Transverse colon (tissue), 4 donors: ENCODE data around the gene DPH1. TPM values are rescaled to one million over a fixed set of nuclear protein-coding genes. Genes with fewer than 3 reads are reported as not detected.

ENCODE experiments used
- DNase-seq: peaks from one replicate; pipeline ENCODE4 v3.0.0-alpha.2; 2019
- H3K27ac ChIP-seq, 4 donors: fragments of 200-600 bp; sonication (generic); 2 replicates each; pipeline ENCODE4 v1.5.1; 2016 to 2018; ENCODE audit warnings: inconsistent platforms in 4 of 4
- H3K27me3 ChIP-seq: fragments of 200-600 bp; sonication (generic); 2 replicates; pipeline ENCODE4 v1.5.1; 2017; ENCODE audit warnings: inconsistent platforms
- H3K36me3 ChIP-seq, 4 donors: fragments of 200-600 bp; sonication (generic); 2 replicates each; pipeline ENCODE4 v1.5.1; 2017 to 2019; ENCODE audit warnings: inconsistent platforms in 4 of 4
- H3K4me1 ChIP-seq, 4 donors: fragments of 200-600 bp; sonication (generic); 2 replicates each; pipeline ENCODE4 v1.5.1; 2017 to 2020; ENCODE audit warnings: inconsistent platforms in 4 of 4
- H3K4me3 ChIP-seq, 4 donors: fragments of 200-600 bp; sonication (generic); 1 replicate in 1 of 4; 2 replicates in 3 of 4; pipeline versions ENCODE4 v1.5.1 to v1.6.1; 2017 to 2019; ENCODE audit warnings: inconsistent platforms in 4 of 4
- H3K9me3 ChIP-seq, 2 donors: fragments of 200-600 bp; sonication (generic); 2 replicates each; pipeline ENCODE4 v1.5.1; 2017 to 2019; ENCODE audit warnings: inconsistent platforms in 2 of 2
- EP300 ChIP-seq: sonication (generic); formaldehyde crosslinking; IDR thresholded peaks from one replicate; pipeline ENCODE4 v1.6.1; 2017; ENCODE audit warnings: antibody characterized with exemption, low read depth
- POLR2A ChIP-seq: fragments of 450-650 bp; IDR thresholded peaks from one replicate; pipeline ENCODE4 v1.6.1; 2016; ENCODE audit warnings: antibody characterized with exemption, mild to moderate bottlenecking, moderate library complexity
- POLR2AphosphoS5 ChIP-seq, 3 donors: sonication (generic); formaldehyde crosslinking; IDR thresholded peaks; one replicate each; pipeline ENCODE4 v1.6.1; 2016; ENCODE audit warnings: antibody characterized with exemption in 3 of 3
- WGBS, 2 donors: methylation state at CpG; one replicate each; pipeline ENCODE4 v1.1.5; 2018; ENCODE audit warnings: low coverage in 1 of 2; 5-methylcytosine and 5-hydroxymethylcytosine counted together
- in situ Hi-C, 4 donors: fragments of 200-750 bp; cut with MboI; loops; one replicate each; pipeline versions ENCODE4 v1.15.0 to v1.15.1; 2017; ENCODE audit warnings: low sequenced_read_pairs in 3 of 4, low pct_ligation_motif_present in 1 of 4, low pct_unique_long_range_greater_than_20kb in 1 of 4
- intact Hi-C: fragments of 100-400 bp; cut with DNase I; formaldehyde crosslinking; loops from one replicate; pipeline ENCODE4 v1.15.1; 2023; ENCODE audit warnings: low total_unique reads
- total RNA-seq, 4 donors: library from RNA; depleted of rRNA; stranded (reverse); fragments of >200 nt; gene quantifications; one replicate each; pipeline ENCODE4 v1.1.0, GENCODE V29; 2016
- TF ChIP-seq, protein P1 (sequence below), 5 experiments: fragments of 200-600 bp in 3 of 5; fragments of 450-650 bp in 2 of 5; sonication (generic) in 3 of 5; IDR thresholded peaks; 1 replicate in 2 of 5; 2 replicates in 3 of 5; pipeline ENCODE4 v1.5.1; 2016 to 2017; ENCODE audit warnings: antibody characterized with exemption in 5 of 5, inconsistent platforms in 3 of 5, mild to moderate bottlenecking in 2 of 5, moderate library complexity in 1 of 5

The DPH1 gene
- total RNA-seq, 4 donors from 2014 or later, result 32.4 to 88.8 (median 58.9) TPM

GRCh38 chr17:2025622-2026309 is 4.2 kb upstream of the DPH1 start:
- Histone ChIP-seq H3K4me1 (peaks cover 20 to 35% (median 31%) of the 10 kb centered on the region in 4 donors), H3K4me3 (peak overlapping the region; percentile 20 to 60 (median 39)), H3K27me3 (peaks cover 78% of the 10 kb centered on the region), H3K36me3 (no peaks in the 10 kb centered on the region), H3K9me3 (no peaks in the 10 kb centered on the region), H3K27ac (peak overlapping the region in 1 of 4 donors; percentile 15)
- peak; percentile 81 for DNase-seq
- intact Hi-C loops (loop anchor here (2.0 kb wide), 1 partner anchor 117 kb away; no protein-coding TSS in a partner anchor), in situ Hi-C loops (loop anchor here in 3 of 4 donors (10.0 to 25.0 kb wide), 4 partner anchors 121 to 363 kb away; partner anchors contain the start of genes PRPF8 (in 1 of the 3), TLCD2 (in 1 of the 3) and WDR81 (in 1 of the 3))
- no peak for TF ChIP-seq EP300
- TF ChIP-seq, protein P1, sequence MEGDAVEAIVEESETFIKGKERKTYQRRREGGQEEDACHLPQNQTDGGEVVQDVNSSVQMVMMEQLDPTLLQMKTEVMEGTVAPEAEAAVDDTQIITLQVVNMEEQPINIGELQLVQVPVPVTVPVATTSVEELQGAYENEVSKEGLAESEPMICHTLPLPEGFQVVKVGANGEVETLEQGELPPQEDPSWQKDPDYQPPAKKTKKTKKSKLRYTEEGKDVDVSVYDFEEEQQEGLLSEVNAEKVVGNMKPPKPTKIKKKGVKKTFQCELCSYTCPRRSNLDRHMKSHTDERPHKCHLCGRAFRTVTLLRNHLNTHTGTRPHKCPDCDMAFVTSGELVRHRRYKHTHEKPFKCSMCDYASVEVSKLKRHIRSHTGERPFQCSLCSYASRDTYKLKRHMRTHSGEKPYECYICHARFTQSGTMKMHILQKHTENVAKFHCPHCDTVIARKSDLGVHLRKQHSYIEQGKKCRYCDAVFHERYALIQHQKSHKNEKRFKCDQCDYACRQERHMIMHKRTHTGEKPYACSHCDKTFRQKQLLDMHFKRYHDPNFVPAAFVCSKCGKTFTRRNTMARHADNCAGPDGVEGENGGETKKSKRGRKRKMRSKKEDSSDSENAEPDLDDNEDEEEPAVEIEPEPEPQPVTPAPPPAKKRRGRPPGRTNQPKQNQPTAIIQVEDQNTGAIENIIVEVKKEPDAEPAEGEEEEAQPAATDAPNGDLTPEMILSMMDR (IDR thresholded peaks at IDR 0.05), result peak; percentile 62 to 78 (median 69)
- WGBS, 2 donors, result 0 to 2% methylated on average over 4 to 49 of the region's 55 CpGs

DNA sequence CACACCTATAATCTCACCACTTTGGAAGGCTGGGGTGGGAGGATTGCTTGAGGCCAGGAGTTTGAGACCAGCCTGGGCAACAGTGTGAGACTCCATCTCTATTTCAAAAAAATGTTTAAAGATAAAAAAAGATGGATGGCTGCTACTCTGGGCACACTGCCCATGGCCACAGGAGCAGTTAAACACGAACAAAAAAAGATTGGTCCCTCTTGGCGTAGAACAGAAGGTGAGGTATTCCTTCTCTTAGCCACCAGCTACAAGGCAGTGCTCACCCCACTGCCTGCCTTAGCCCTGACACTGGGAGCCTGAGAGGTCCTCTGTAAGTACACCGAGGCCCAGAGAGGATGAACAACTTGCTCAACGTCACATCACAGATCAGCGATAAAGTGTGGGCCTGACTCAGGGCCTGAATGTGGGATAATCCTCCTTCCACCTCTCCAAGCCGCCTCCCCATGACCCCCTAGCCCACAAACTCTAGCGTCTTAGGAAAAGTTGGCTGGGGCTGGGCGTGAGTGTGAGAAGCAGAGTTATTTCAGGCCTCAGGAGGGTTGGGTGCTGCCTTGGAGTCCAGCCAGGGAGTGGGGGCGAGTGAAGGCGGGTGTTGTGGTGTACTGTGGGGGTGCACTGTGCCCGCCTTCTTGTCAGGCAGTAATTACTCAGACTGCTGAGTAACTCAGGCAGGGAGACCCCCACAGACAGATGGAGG is 2.3 kb upstream of the DPH1 start:
- in situ Hi-C loops, result loop anchor here in 3 of 4 donors (10.0 to 25.0 kb wide), 4 partner anchors 123 to 365 kb away; partner anchors contain the start of genes PRPF8 (in 1 of the 3), TLCD2 (in 1 of the 3) and WDR81 (in 1 of the 3)
- Histone ChIP-seq H3K36me3 (no peaks in the 10 kb centered on the region), H3K27ac (no peak overlapping the region), H3K4me1 (peaks cover 25 to 48% (median 40%) of the 10 kb centered on the region in 4 donors), H3K27me3 (peaks cover 67% of the 10 kb centered on the region), H3K9me3 (no peaks in the 10 kb centered on the region), H3K4me3 (no peak overlapping the region)
- intact Hi-C loops, result loop anchor here (2.0 kb wide), 1 partner anchor 119 kb away; no protein-coding TSS in a partner anchor
- WGBS, 2 donors, result 66% methylated on average over 11 of the region's 11 CpGs; no CpG with 5 or more reads in 1 of the 2 donors
- TF ChIP-seq EP300 (no peak), POLR2AphosphoS5 (IDR thresholded peaks at IDR 0.05) (no peak), POLR2A (no peak)
- TF ChIP-seq, protein P1 (IDR thresholded peaks at IDR 0.05), result no peak
- DNase-seq, result no peak

- no peaks in the 10 kb centered on the region for H3K36me3 ChIP-seq
- WGBS, 2 donors, result 87% methylated on average over 5 of the region's 5 CpGs; no CpG with 5 or more reads in 1 of the 2 donors
- in situ Hi-C loops, result loop anchor here in 3 of 4 donors (10.0 to 25.0 kb wide), 4 partner anchors 123 to 366 kb away; partner anchors contain the start of genes PRPF8 (in 1 of the 3), TLCD2 (in 1 of the 3) and WDR81 (in 1 of the 3)
- intact Hi-C loops, result no loop called here
- TF ChIP-seq EP300 (no peak), POLR2A (no peak), POLR2AphosphoS5 (IDR thresholded peaks at IDR 0.05) (no peak)
- TF ChIP-seq, protein P1 (IDR thresholded peaks at IDR 0.05), result no peak
- H3K4me3 ChIP-seq, result no peak overlapping the region
- H3K27ac ChIP-seq, result no peak overlapping the region
- H3K9me3 ChIP-seq, result no peaks in the 10 kb centered on the region
- peaks cover 25 to 48% (median 40%) of the 10 kb centered on the region in 4 donors for H3K4me1 ChIP-seq
- DNase-seq, result no peak
- H3K27me3 ChIP-seq, result peaks cover 62% of the 10 kb centered on the region
These were observed 1.7 kb upstream of the DPH1 start for GRCh38 chr17:2028234-2028614.

DNA sequence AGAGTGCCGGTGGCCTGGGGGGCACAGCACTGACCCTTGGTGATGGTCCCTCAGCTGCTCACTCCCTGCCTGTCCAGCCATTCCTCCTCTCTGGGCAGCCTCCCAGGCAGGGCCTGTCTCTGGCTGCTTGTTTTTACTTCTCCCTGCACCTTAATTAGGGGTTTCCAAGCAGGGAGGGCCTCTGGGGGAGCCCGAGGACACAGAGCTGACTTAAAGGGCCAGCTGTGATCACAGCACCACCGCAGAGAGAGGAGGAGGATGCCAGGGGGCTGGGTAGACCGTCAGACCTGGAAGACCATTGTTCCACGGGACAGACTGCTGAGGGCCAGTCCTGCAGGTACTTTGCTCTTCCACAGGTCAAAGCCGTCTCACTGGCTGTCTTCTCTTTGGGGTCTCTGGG is 1.2 kb upstream of the DPH1 start:
- WGBS, 2 donors, result 49% methylated on average over 6 of the region's 6 CpGs; no CpG with 5 or more reads in 1 of the 2 donors
- intact Hi-C loops (no loop called here), in situ Hi-C loops (loop anchor here in 3 of 4 donors (10.0 to 25.0 kb wide), 4 partner anchors 124 to 366 kb away; partner anchors contain the start of genes PRPF8 (in 1 of the 3), TLCD2 (in 1 of the 3) and WDR81 (in 1 of the 3))
- no peak for TF ChIP-seq POLR2AphosphoS5 (IDR thresholded peaks at IDR 0.05)
- no peak for TF ChIP-seq EP300
- TF ChIP-seq, protein P1 (IDR thresholded peaks at IDR 0.05), result no peak
- no peak for TF ChIP-seq POLR2A
- Histone ChIP-seq H3K9me3 (no peaks in the 10 kb centered on the region), H3K4me3 (no peak overlapping the region), H3K27ac (no peak overlapping the region), H3K36me3 (no peaks in the 10 kb centered on the region), H3K4me1 (peaks cover 25 to 46% (median 37%) of the 10 kb centered on the region in 4 donors), H3K27me3 (peaks cover 57% of the 10 kb centered on the region)
- DNase-seq, result no peak
